SK-N-SH (cell line): ENCODE results near the gene MEF2C. TPM values are rescaled to one million over a fixed set of nuclear protein-coding genes. Genes with fewer than 3 reads are reported as not detected.

Experiments used
- CTCF ChIA-PET: fragments of 300-600, 350-600 bp; formaldehyde crosslinking; extraction: SDS; loops from one replicate; lab custom pipeline; 2021; lab: Yijun Ruan, JAX
- POLR2A ChIA-PET: fragments of 350-600 bp; sonication (Branson Sonifier 250); formaldehyde crosslinking; extraction: SDS; loops from one replicate; lab custom pipeline; 2020; ENCODE audit warnings: antibody characterized with exemption, inconsistent platforms; lab: Yijun Ruan, JAX
- DNase-seq: peaks from one replicate; pipeline ENCODE4 v3.0.0; 2012
- H2AFZ ChIP-seq: fragments of 200-600 bp; sonication (generic); 2 replicates; pipeline ENCODE4 v1.8.1; 2016; ENCODE audit warnings: antibody characterized with exemption, mild to moderate bottlenecking, low read depth
- H3F3A ChIP-seq: fragments of 200-600 bp; sonication (generic); replicated peaks from 2 replicates; pipeline ENCODE3; 2016; ENCODE audit warnings: antibody characterized with exemption, mild to moderate bottlenecking; ENCODE audit not compliant: insufficient read depth
- H3K27ac ChIP-seq, 2 experiments: fragments of 200-500 bp in 1 of 2; fragments of 200-600 bp in 1 of 2; sonication (Bioruptor generic) in 1 of 2; sonication (generic), shearing (Covaris generic) in 1 of 2; 2 replicates each; pipeline versions ENCODE4 v1.5.1 to v1.6.1; 2014 to 2016; ENCODE audit warnings: low read depth in 2 of 2, inconsistent platforms in 1 of 2, low read length in 1 of 2, mild to moderate bottlenecking in 1 of 2, mixed read lengths in 1 of 2
- H3K27me3 ChIP-seq: fragments of 200-600 bp; sonication (generic), shearing (Covaris generic); 2 replicates; pipeline ENCODE4 v1.6.1; 2016; ENCODE audit warnings: mixed run types; ENCODE audit not compliant: insufficient read depth
- H3K36me3 ChIP-seq, 2 experiments: fragments of 200-500 bp in 1 of 2; fragments of 200-600 bp in 1 of 2; sonication (Bioruptor generic) in 1 of 2; sonication (generic) in 1 of 2; replicated peaks in 1 of 2; 2 replicates each; pipeline versions ENCODE3 to v1.5.1; 2014 to 2016; ENCODE audit warnings: low read length in 1 of 2, mild to moderate bottlenecking in 1 of 2; ENCODE audit not compliant: insufficient read depth in 2 of 2, control insufficient read depth in 1 of 2
- H3K4me1 ChIP-seq, 2 experiments: fragments of 200-500 bp in 1 of 2; fragments of 200-600 bp in 1 of 2; sonication (Bioruptor generic) in 1 of 2; sonication (generic), shearing (Covaris generic) in 1 of 2; 2 replicates each; pipeline versions ENCODE4 v1.5.1 to v1.6.1; 2014 to 2016; ENCODE audit warnings: low read depth in 1 of 2, low read length in 1 of 2, mixed run types in 1 of 2; ENCODE audit not compliant: insufficient read depth in 2 of 2, control insufficient read depth in 1 of 2
- H3K4me2 ChIP-seq: fragments of 200-600 bp; sonication (generic), shearing (Covaris generic); 2 replicates; pipeline ENCODE4 v1.6.1; 2017; ENCODE audit warnings: mixed run types
- H3K4me3 ChIP-seq, 2 experiments: fragments of 200-500 bp in 1 of 2; fragments of 200-600 bp in 1 of 2; sonication (Bioruptor generic) in 1 of 2; sonication (generic), shearing (Covaris generic) in 1 of 2; 2 replicates each; pipeline versions ENCODE4 v1.5.1 to v1.8.1; 2014 to 2016; ENCODE audit warnings: low read depth in 2 of 2, inconsistent platforms in 1 of 2, low read length in 1 of 2, mild to moderate bottlenecking in 1 of 2, mixed read lengths in 1 of 2, moderate library complexity in 1 of 2
- H3K79me2 ChIP-seq: fragments of 200-600 bp; sonication (generic); 2 replicates; pipeline ENCODE4 v1.8.1; 2017; ENCODE audit warnings: mild to moderate bottlenecking; ENCODE audit not compliant: insufficient read depth
- H3K9ac ChIP-seq: fragments of 200-600 bp; sonication (generic); 2 replicates; pipeline ENCODE4 v1.6.1; 2017; ENCODE audit warnings: mixed run types
- H3K9me2 ChIP-seq: fragments of 200-600 bp; sonication (generic); 2 replicates; pipeline ENCODE4 v1.6.1; 2017; ENCODE audit warnings: mixed run types
- H3K9me3 ChIP-seq: fragments of 200-600 bp; sonication (generic); 2 replicates; pipeline ENCODE4 v1.6.1; 2017; ENCODE audit warnings: mixed run types, mild to moderate bottlenecking, moderate library complexity
- H4K20me1 ChIP-seq: fragments of 200-600 bp; sonication (generic); 2 replicates; pipeline ENCODE4 v1.6.1; 2017; ENCODE audit warnings: mild to moderate bottlenecking, mixed run types; ENCODE audit not compliant: insufficient read depth
- FOSL2 ChIP-seq: IDR thresholded peaks from 2 replicates; pipeline ENCODE4 v1.4.0; 2012; ENCODE audit warnings: low read depth, mild to moderate bottlenecking, moderate library complexity, borderline replicate concordance
- FOXM1 ChIP-seq: IDR thresholded peaks from 2 replicates; pipeline ENCODE4 v1.4.0; 2012; ENCODE audit warnings: low read depth, mild to moderate bottlenecking
- GATA2 ChIP-seq: sonication (generic); formaldehyde crosslinking; IDR thresholded peaks from 2 replicates; pipeline ENCODE4 v1.5.0; 2020; ENCODE audit warnings: mild to moderate bottlenecking, missing genetic modification reagents
- MEF2A ChIP-seq: IDR thresholded peaks from 2 replicates; pipeline ENCODE4 v1.4.0; 2012; ENCODE audit warnings: low read depth, borderline replicate concordance
- NFIC ChIP-seq: IDR thresholded peaks from 2 replicates; pipeline ENCODE4 v1.4.0; 2012; ENCODE audit warnings: borderline replicate concordance
- PBX3 ChIP-seq: IDR thresholded peaks from 2 replicates; pipeline ENCODE4; 2012
- RFX5 ChIP-seq: IDR thresholded peaks from 2 replicates; pipeline ENCODE4 v1.6.1; 2012; ENCODE audit warnings: mild to moderate bottlenecking, improper control_type of control experiment, low read length
- SIN3A ChIP-seq: IDR thresholded peaks from 2 replicates; pipeline ENCODE4 v1.6.1; 2012; ENCODE audit warnings: low read depth, mild to moderate bottlenecking, low read length, moderate library complexity, borderline replicate concordance
- SMC3 ChIP-seq: IDR thresholded peaks from 2 replicates; pipeline ENCODE4 v1.6.1; 2012; ENCODE audit warnings: low read depth, low read length, improper control_type of control experiment
- TAF1 ChIP-seq: IDR thresholded peaks from 2 replicates; pipeline ENCODE4 v1.6.1; 2012; ENCODE audit warnings: low read depth, mild to moderate bottlenecking, low read length, moderate library complexity, borderline replicate concordance
- USF2 ChIP-seq: fragments of 150-350 bp; IDR thresholded peaks from 2 replicates; pipeline ENCODE4 v1.6.1; 2017; ENCODE audit warnings: antibody characterized with exemption, low read length, low read depth, borderline replicate concordance
- ZBTB33 ChIP-seq: IDR thresholded peaks from 2 replicates; pipeline ENCODE4 v1.4.0; 2012; ENCODE audit warnings: low read depth, borderline replicate concordance
- WGBS: methylation state at CpG from one replicate; pipeline ENCODE4 v1.1.6; 2017; ENCODE audit warnings: low lambda C conversion rate; 5-methylcytosine and 5-hydroxymethylcytosine counted together
- polyA plus RNA-seq, 3 experiments: library from polyadenylated mRNA; depleted of rRNA; stranded (reverse); fragments of >200 nt; gene quantifications; 2 replicates each; pipeline ENCODE4 v1.2.3, GENCODE V29; 2012
- TF ChIP-seq, protein P1 (sequence below): IDR thresholded peaks from 2 replicates; pipeline ENCODE4 v1.4.0; 2012; ENCODE audit warnings: low read depth
- TF ChIP-seq, protein P2 (sequence below): fragments of 150-350 bp; IDR thresholded peaks from 2 replicates; pipeline ENCODE4 v1.6.1; 2016; ENCODE audit warnings: mild to moderate bottlenecking, low read depth, low read length

The MEF2C gene
- polyA plus RNA-seq, 1 of the 3 experiments (the other 2 are of a cell fraction) = 1.2 TPM

- no peak overlapping the region for H2AFZ ChIP-seq
- no peaks in the 10 kb centered on the region for H3K9me3 ChIP-seq
- H3K27ac ChIP-seq = no peak overlapping the region
- 73% methylated on average over 2 of the region's 2 CpGs for WGBS
- H3F3A ChIP-seq = no peaks in the 10 kb centered on the region
- TF ChIP-seq, protein P1, sequence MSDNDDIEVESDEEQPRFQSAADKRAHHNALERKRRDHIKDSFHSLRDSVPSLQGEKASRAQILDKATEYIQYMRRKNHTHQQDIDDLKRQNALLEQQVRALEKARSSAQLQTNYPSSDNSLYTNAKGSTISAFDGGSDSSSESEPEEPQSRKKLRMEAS = no peak
- TF ChIP-seq TAF1 = no peak
- TF ChIP-seq SMC3 = no peak
- TF ChIP-seq GATA2 (CRISPR knock-in tag) = no peak
- TF ChIP-seq NFIC = no peak
- TF ChIP-seq RFX5 = no peak
- TF ChIP-seq ZBTB33 = no peak
- no peak for TF ChIP-seq SIN3A
- TF ChIP-seq USF2 = no peak
- TF ChIP-seq FOSL2 = no peak
- no peak for TF ChIP-seq PBX3
- TF ChIP-seq FOXM1 = no peak
- no peak for TF ChIP-seq MEF2A
- TF ChIP-seq, protein P2, sequence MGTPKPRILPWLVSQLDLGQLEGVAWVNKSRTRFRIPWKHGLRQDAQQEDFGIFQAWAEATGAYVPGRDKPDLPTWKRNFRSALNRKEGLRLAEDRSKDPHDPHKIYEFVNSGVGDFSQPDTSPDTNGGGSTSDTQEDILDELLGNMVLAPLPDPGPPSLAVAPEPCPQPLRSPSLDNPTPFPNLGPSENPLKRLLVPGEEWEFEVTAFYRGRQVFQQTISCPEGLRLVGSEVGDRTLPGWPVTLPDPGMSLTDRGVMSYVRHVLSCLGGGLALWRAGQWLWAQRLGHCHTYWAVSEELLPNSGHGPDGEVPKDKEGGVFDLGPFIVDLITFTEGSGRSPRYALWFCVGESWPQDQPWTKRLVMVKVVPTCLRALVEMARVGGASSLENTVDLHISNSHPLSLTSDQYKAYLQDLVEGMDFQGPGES = no peak
- ChIA-PET CTCF (no interaction called here), POLR2A (no interaction called here)
- H3K9ac ChIP-seq = no peak overlapping the region
- DNase-seq = no peak
- no peak overlapping the region for H3K4me3 ChIP-seq
- H3K79me2 ChIP-seq = no peaks in the 10 kb centered on the region
- no peaks in the 10 kb centered on the region for H3K36me3 ChIP-seq
- peaks cover 0 to 6% of the 10 kb centered on the region in 2 experiments; a peak in 2 of 4 replicates for H3K4me1 ChIP-seq
- no peak overlapping the region for H3K4me2 ChIP-seq
- no peaks in the 10 kb centered on the region for H3K27me3 ChIP-seq
- H4K20me1 ChIP-seq = no peaks in the 10 kb centered on the region
- H3K9me2 ChIP-seq = peaks cover 5% of the 10 kb centered on the region; the same call in 1 of the 2 replicates
Measured at GRCh38 chr5:88820581-88820980, 62.4 kb downstream of the MEF2C start.
